RPMI7951 (cell line): ENCODE results near the gene TNFRSF6B. TPM values are rescaled to one million over a fixed set of nuclear protein-coding genes. Genes with fewer than 3 reads are reported as not detected.
A peak's percentile ranks its signal among the peaks of the same experiment; 100 is the strongest.

Source experiments
- DNase-seq: peaks from one replicate; pipeline ENCODE4 v3.0.0-alpha.2; 2012; ENCODE audit warnings: low read depth
- total RNA-seq: library from RNA; depleted of rRNA; stranded (reverse); fragments of >200 nt; shearing (Covaris generic); gene quantifications from 2 replicates; pipeline ENCODE4 v1.2.3, GENCODE V29; 2014

TNFRSF6B gene
- total RNA-seq, 1 experiment from 2014 or later: 0.36 TPM

DNA sequence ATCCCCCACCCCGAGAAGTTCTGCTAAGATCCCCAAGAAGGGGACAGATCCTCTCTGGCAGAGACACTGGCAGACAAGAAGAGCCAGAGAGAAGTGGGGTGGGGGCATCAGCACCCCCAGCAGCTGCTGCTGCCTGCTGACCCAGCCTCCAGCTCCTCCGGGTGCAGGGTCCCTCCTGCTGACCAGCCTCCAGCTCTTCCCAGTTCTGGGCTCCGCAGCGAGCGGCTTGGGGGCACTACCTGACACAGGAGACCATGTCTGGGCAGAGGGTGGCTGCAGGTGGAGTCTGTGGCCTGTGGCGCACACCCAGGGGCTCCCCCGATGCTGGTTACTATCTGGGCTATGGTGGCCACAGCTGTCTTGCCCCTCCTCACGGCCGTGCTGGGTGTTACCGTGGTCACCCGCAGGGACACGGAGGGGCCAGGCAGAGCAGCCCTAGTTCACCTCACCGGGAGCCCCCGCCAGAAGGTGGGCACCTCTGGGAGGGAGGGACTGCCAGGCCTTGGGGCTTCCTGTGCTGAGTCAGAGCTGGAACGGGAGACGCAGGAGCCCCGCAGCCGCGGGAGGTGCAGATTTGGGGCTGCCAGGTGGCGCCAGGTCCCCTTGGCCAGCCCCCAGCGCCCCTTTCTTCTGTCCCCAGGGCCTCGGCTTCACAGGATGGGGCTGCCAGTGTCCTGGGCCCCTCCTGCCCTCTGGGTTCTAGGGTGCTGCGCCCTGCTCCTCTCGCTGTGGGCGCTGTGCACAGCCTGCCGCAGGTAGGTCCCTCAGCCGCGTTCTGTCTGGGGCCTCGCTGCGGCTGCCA, 40.6 kb downstream of the TNFRSF6B start:
- DNase-seq: no peak

GRCh38 chr20:63737695-63737944, 41.2 kb downstream of the TNFRSF6B start:
- no peak for DNase-seq

DNA sequence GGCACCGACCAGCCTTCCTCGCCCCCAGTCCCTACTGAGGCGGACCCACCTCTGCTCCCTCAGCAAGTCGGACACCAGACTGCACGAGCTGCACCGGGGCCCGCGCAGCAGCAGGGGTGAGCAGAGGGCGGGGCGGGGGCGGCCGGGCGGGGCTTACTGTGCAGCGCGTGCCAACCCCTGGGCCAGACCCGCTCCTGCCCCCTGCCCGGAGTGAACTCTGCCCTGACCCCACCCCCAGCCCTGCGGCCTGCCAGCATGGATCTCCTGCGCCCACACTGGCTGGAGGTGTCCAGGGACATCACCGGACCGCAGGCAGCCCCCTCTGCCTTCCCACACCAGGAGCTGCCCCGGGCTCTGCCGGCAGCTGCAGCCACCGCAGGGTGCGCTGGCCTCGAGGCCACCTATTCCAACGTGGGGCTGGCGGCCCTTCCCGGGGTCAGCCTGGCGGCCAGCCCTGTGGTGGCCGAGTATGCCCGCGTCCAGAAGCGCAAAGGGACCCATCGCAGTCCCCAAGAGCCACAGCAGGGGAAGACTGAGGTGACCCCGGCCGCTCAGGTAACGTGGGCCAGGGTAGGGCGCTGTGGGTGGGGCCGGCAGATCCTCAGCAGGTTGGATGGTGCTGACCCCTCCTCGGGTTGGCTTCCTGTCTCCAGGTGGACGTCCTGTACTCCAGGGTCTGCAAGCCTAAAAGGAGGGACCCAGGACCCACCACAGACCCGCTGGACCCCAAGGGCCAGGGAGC, 41.7 kb downstream of the TNFRSF6B start:
- DNase-seq: no peak

GRCh38 chr20:63738687-63739129, 42.3 kb downstream of the TNFRSF6B start:
- peak; percentile 29 for DNase-seq

GRCh38 chr20:63739130-63740069, 42.9 kb downstream of the TNFRSF6B start, which contains the start of gene SLC2A4RG:
SLC2A4RG (plus strand) TSS chr20:63739776; CDS start chr20:63739913, 137 bp downstream.
- peak; percentile 83 for DNase-seq

DNA sequence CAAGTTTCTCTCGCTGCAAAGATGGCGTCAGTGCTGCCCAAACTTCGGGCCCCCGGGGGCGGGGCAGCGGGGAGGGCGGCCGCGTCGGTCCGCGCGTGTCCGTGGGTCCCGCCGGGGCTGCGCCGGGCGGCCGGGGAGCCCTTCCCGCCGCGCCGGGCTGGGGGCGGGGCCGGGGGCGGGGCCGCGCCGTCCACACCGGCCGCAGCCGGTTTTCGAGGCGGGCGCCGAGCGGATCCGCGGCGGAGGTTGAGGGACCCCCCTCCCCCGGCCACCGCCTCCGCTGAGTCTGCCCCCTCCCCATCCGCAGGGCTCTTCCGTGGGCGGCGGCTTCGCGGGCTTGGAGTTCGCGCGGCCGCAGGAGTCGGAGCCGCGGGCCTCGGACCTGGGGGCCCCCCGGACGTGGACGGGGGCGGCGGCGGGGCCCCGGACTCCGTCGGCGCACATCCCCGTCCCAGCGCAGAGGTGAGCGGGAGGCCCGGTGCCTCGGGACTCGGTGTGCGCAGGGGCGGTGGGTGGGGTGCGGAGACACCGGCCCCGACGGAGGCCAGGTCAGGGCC, 43.7 kb downstream of the TNFRSF6B start:
- DNase-seq: peak; percentile 45

DNA sequence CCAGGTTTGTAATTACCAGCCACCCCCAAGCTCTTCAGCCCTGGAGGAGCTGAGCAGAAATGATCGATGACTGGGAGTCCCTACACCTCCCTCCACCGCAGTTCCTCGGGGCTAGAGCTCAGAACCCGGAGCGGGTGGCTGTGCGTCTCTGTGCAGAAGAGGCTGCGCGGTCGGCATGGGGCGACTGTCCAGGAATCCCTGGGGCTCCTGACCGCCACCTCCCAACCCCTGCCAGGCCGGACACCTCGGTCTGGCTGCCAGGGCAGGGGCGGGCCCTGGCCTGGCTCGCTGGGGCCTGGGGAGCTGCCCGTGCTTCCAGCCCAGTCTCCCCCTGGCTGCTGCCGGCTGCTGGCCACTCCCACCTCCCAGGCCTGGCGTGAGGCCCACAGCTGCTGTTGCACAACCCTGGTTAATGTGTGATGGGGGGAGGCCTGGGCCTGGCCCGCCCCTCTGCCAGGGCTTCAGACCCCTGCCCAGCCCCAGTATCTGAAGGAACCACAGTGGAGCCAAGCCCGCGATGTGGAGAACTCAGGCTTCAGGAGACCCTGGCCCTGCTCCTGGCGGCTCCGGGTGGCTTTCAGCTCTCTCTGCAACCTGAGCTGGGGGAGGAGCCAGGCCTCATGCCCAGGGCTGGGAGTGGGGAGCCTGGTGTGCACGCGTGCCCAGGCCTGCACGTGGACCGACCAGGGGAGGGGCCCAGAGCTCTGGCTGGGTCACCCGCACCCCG, 44.3 kb downstream of the TNFRSF6B start:
- peak; percentile 94 for DNase-seq

DNA sequence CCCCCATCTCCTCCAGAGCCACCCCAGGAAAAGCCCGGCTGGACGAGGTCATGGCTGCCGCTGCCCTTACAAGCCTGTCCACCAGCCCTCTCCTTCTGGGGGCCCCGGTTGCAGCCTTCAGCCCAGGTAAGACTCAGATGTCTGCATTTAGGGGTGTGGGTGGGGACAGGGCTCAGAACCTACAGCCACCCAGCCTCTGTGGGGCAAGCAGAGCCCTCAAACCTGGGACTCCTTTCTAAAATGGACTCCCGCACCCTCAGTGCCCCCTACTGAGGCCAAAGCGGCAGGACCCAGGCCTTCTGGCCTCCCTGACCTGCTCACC, 44.9 kb downstream of the TNFRSF6B start:
- DNase-seq: no peak

- no peak for DNase-seq
These were observed 45.4 kb downstream of the TNFRSF6B start for GRCh38 chr20:63741676-63742380.

DNA sequence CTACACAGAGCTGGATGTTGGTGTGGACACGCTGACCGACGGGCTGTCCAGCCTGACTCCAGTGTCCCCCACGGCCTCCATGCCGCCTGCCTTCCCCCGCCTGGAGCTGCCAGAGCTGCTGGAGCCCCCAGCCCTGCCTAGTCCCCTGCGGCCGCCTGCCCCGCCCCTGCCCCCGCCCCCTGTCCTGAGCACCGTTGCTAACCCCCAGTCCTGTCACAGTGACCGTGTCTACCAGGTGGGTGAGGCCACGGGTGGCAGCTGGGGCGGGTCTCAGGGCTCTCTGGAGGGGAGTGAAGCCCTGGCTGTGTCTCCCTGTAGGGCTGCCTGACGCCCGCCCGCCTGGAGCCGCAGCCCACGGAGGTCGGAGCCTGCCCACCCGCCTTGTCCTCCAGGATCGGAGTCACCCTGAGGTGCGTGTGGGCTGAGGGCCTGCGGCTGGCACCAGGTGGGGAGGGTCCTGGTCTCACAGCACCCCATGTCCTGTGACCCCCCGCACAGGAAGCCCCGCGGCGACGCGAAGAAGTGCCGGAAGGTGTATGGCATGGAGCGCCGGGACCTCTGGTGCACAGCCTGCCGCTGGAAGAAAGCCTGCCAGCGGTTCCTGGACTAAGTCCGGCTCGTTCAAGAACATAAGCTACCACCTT, 46.1 kb downstream of the TNFRSF6B start:
- no peak for DNase-seq

GRCh38 chr20:63743210-63743970, 46.9 kb downstream of the TNFRSF6B start:
- no peak for DNase-seq

DNA sequence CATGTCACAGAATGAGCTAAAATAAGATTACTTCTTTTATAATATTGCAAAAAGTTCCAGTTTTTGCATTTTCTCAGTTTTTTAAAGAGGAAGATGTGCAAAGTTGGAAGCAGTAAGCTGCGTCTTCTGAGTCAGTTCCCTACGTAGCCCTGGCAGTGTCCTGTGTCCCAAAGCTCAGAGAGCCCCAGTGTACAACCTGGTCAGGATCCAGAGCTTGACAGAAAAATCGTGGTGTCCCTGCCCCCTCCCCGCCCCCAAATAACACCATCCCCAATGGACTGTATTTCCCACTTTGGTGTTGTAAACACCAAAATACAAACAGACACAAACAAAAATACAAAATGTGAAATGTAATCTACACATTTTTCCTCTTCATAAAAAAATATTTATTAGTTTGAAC, 47.7 kb downstream of the TNFRSF6B start:
- DNase-seq: no peak

DNA sequence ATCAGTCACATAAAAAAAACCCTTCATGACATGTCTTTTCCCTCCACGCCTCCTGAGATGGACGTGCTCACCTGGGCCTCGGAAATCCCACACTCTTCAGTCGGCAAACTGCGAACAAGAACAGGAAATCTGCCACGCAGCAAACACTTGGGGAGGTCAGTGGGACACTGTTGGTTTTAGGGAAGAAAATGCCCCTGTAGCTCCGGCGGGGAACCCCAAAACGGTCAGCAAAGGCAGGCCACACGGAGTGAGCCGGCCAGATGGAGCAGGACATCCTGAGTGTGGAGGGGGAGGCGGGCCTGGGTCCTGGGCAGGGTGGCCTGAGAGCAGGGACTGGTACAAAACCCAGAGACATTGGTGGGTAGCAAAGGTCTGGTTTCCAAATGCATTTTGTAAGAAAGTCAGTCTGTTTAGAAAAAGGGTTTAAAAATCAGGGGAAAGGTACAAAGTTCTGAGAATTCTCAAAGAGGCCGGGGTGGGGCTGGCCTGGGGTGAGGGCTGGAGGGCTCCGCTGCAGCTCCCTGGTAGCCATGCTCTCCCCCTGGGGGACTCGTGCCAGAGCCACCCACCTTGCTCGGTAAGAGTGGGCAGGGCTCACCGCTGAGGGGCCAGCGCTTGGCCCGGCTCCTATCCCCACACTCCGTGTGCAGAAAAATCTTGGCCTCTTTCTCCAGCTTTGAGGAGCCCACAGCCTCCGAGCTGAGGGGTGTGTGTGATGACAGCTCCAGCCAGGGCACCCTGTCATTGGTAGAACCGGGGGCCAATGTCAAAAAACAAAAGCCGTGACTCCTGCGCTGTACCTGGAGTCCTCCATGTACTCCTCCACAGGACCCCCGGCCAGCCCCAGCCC, 48.3 kb downstream of the TNFRSF6B start:
- DNase-seq: no peak

DNA sequence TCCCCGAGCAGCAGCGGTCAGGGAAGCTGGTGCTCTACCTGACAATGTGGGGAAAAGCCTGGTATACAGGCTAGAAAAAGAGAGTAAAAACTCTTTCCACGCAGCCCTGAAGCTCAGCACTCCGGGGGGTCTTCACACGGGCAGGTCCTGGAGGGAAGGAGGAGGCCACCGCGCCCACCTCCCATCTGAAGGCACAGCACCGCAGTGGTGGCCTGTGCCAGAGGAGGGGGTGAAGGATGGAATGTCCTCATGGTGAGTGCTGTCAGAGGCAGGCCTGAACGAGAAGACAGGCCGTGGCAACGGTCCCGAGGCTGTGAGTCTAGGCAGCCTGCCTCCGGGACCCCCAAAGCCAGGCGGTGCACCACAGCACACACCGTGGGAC, 49.0 kb downstream of the TNFRSF6B start:
- no peak for DNase-seq

- no peak for DNase-seq
These were observed 49.7 kb downstream of the TNFRSF6B start for GRCh38 chr20:63745961-63746731.

DNA sequence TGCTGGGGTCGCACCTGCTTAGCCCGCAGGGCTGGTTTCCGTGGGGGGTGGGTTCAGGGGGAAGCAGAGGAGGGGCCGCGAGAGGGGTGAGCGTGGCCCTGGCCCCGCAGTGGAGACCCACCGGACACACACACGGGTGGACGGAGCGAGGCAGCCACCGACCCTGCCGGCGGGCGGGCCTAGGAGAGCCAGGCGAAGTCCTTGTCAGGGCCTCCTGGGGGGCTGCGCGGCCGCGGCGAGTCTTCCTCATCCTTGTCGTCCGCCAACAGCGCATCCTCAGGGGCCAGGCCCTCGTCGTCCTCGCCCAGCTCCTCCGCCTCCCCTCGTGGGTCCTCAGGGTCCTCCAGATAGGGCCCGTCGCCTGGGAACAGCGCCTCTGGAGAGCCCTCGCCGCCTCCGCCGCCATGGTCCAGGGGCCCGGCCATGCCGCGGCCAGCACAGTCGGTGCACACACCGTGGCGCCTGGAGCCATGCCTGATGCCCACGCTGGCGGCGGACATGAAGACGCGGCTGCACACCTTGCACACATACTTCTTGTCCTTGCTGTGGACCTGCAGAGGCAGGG, 50.4 kb downstream of the TNFRSF6B start:
- no peak for DNase-seq

- DNase-seq: no peak
These were observed 51.2 kb downstream of the TNFRSF6B start for GRCh38 chr20:63747622-63748069.
